ENCODE results near the gene EVX2. TPM values are rescaled to one million over a fixed set of nuclear protein-coding genes. Genes with fewer than 3 reads are reported as not detected.

The EVX2 gene
- total RNA-seq, 1 experiment from 2014 or later = not detected

- peak; percentile 51; the same call in 1 of the 2 replicates for ATAC-seq
- Histone ChIP-seq H3K27me3 (ENCODE audit: low read length) (peaks cover 26% of the 10 kb centered on the region; the same call in 1 of the 2 replicates), H3K4me3 (ENCODE audit: low read length) (no peak overlapping the region), H3K9ac (ENCODE audit: low read length) (no peak overlapping the region), H3K4me2 (ENCODE audit: low read length) (peak overlapping the region; percentile 42; the same call in 1 of the 2 replicates), H4K20me1 (ENCODE audit: low read length) (no peaks in the 10 kb centered on the region), H3F3A (ENCODE audit: low read length, unreplicated experiment) (no peaks in the 10 kb centered on the region), H3K4me1 (ENCODE audit: insufficient read depth, low read length) (no peaks in the 10 kb centered on the region), H3K9me2 (replicated peaks; ENCODE audit: low read length) (no peaks in the 10 kb centered on the region), H3K36me3 (ENCODE audit: low read depth, low read length) (no peaks in the 10 kb centered on the region), H2AFZ (ENCODE audit: low read length) (no peak overlapping the region), H3K9me3 (ENCODE audit: low read length) (no peaks in the 10 kb centered on the region), H3K79me2 (ENCODE audit: low read length) (no peaks in the 10 kb centered on the region), H3K27ac (ENCODE audit: low read length) (no peak overlapping the region)
- intact Hi-C loops (cut with micrococcal nuclease) = loop anchor here (5.0 kb wide), 2 partner anchors 698 to 1033 kb away; no protein-coding TSS in a partner anchor
- peak; percentile 17 for DNase-seq
- POLR2A ChIA-PET (ENCODE audit: unreplicated experiment) = no interaction called here
- no TSS peak for BruUV-seq (replicated peaks)
- CTCF ChIA-PET = interaction anchor here (0.6 kb wide), 1 partner anchor 538 kb away, joined by 3 read pairs; no protein-coding TSS in a partner anchor
- TF ChIP-seq EZH2 (IDR thresholded peaks at IDR 0.05; ENCODE audit: low read length, unreplicated experiment) = no peak
- TF ChIP-seq EZH2phosphoT487 (IDR thresholded peaks at IDR 0.05; ENCODE audit: borderline replicate concordance, low read length) = no peak
- TF ChIP-seq CTCF (conservative IDR thresholded peaks at IDR 0.05; ENCODE audit: low read depth, low read length) = no peak
Measured at GRCh38 chr2:176114120-176114929, 30.6 kb upstream of the EVX2 start.

- no peak for DNase-seq
- no peaks in the 10 kb centered on the region for H3K79me2 ChIP-seq (ENCODE audit: low read length)
- no peak overlapping the region for H2AFZ ChIP-seq (ENCODE audit: low read length)
- H3K27ac ChIP-seq (ENCODE audit: low read length) = no peak overlapping the region
- H4K20me1 ChIP-seq (ENCODE audit: low read length) = no peaks in the 10 kb centered on the region
- H3F3A ChIP-seq (ENCODE audit: low read length, unreplicated experiment) = no peaks in the 10 kb centered on the region
- H3K9me2 ChIP-seq (replicated peaks; ENCODE audit: low read length) = no peaks in the 10 kb centered on the region
- POLR2A ChIA-PET (ENCODE audit: unreplicated experiment) = no interaction called here
- H3K36me3 ChIP-seq (ENCODE audit: low read depth, low read length) = no peaks in the 10 kb centered on the region
- ATAC-seq = no peak
- H3K9ac ChIP-seq (ENCODE audit: low read length) = no peak overlapping the region
- no peaks in the 10 kb centered on the region for H3K4me1 ChIP-seq (ENCODE audit: insufficient read depth, low read length)
- H3K4me3 ChIP-seq (ENCODE audit: low read length) = no peak overlapping the region
- CTCF ChIA-PET = no interaction called here
- no peak overlapping the region for H3K4me2 ChIP-seq (ENCODE audit: low read length)
- H3K9me3 ChIP-seq (ENCODE audit: low read length) = no peaks in the 10 kb centered on the region
- intact Hi-C loops (cut with micrococcal nuclease) = loop anchor here (5.0 kb wide), 2 partner anchors 700 to 1035 kb away; no protein-coding TSS in a partner anchor
- no peak for TF ChIP-seq EZH2phosphoT487 (IDR thresholded peaks at IDR 0.05; ENCODE audit: borderline replicate concordance, low read length)
- no peak for TF ChIP-seq CTCF (conservative IDR thresholded peaks at IDR 0.05; ENCODE audit: low read depth, low read length)
- TF ChIP-seq EZH2 (IDR thresholded peaks at IDR 0.05; ENCODE audit: low read length, unreplicated experiment) = no peak
- peaks cover 26% of the 10 kb centered on the region; the same call in 1 of the 2 replicates for H3K27me3 ChIP-seq (ENCODE audit: low read length)
- BruUV-seq (replicated peaks) = no TSS peak
Measured at GRCh38 chr2:176112375-176113302, 28.9 kb upstream of the EVX2 start.

Measured in PC-3 (cell line).